ENCODE data around the gene CCDC138.

GRCh38 chr2:108904680-108905079, 118.1 kb downstream of the CCDC138 start:
- TF ChIP-seq EZH2 (IDR thresholded peaks at IDR 0.05; ENCODE audit: low read length, unreplicated experiment) (no peak), CTCF (conservative IDR thresholded peaks at IDR 0.05; ENCODE audit: low read depth, low read length) (no peak)
